Measurements from ENCODE around the gene FAM199X. TPM values are rescaled to one million over a fixed set of nuclear protein-coding genes. Genes with fewer than 3 reads are reported as not detected.

FAM199X gene
- total RNA-seq, 6 experiments from 2014 or later, result 15.4 to 18.4 (median 16.8) TPM

GRCh38 chrX:104172121-104172520 lies 5.9 kb downstream of the FAM199X start:
- Mint-ChIP-seq H3K27me3 (ENCODE audit: insufficient read depth) (no peaks in the 10 kb centered on the region), H3K27ac (peak overlapping the region; percentile 42), H3K9me3 (no peaks in the 10 kb centered on the region), H3K4me1 (ENCODE audit: low read depth) (peaks cover 52% of the 10 kb centered on the region), H3K36me3 (ENCODE audit: low read depth) (peaks cover 9% of the 10 kb centered on the region), H3K4me3 (no peak overlapping the region; the same call in 1 of the 2 replicates)
- no peak for DNase-seq
- no peak for TF ChIP-seq CTCF (IDR thresholded peaks at IDR 0.05)

- Mint-ChIP-seq H3K27ac (peak overlapping the region; percentile 42; the same call in 1 of the 2 replicates), H3K36me3 (ENCODE audit: low read depth) (peaks cover 13% of the 10 kb centered on the region), H3K4me3 (no peak overlapping the region), H3K9me3 (no peaks in the 10 kb centered on the region), H3K4me1 (ENCODE audit: low read depth) (peaks cover 49% of the 10 kb centered on the region), H3K27me3 (ENCODE audit: insufficient read depth) (no peaks in the 10 kb centered on the region)
- no peak for DNase-seq
- no peak for TF ChIP-seq CTCF (IDR thresholded peaks at IDR 0.05)
These were observed 6.5 kb downstream of the FAM199X start for GRCh38 chrX:104172788-104173187.

- Mint-ChIP-seq H3K9me3 (no peaks in the 10 kb centered on the region), H3K27ac (no peak overlapping the region), H3K4me3 (no peak overlapping the region), H3K27me3 (ENCODE audit: insufficient read depth) (no peaks in the 10 kb centered on the region), H3K36me3 (ENCODE audit: low read depth) (peaks cover 21% of the 10 kb centered on the region), H3K4me1 (ENCODE audit: low read depth) (peaks cover 39% of the 10 kb centered on the region)
- no peak for TF ChIP-seq CTCF (IDR thresholded peaks at IDR 0.05)
- no peak for DNase-seq
These were observed 7.6 kb downstream of the FAM199X start for GRCh38 chrX:104173841-104174240.

GRCh38 chrX:104183685-104184084 lies 17.4 kb downstream of the FAM199X start:
- Mint-ChIP-seq H3K27ac (no peak overlapping the region), H3K36me3 (ENCODE audit: low read depth) (peaks cover 1% of the 10 kb centered on the region; the same call in 1 of the 2 replicates), H3K27me3 (ENCODE audit: insufficient read depth) (no peaks in the 10 kb centered on the region), H3K4me3 (no peak overlapping the region), H3K4me1 (ENCODE audit: low read depth) (peaks cover 5% of the 10 kb centered on the region; the same call in 1 of the 2 replicates), H3K9me3 (no peaks in the 10 kb centered on the region)
- DNase-seq, result no peak
- TF ChIP-seq CTCF (IDR thresholded peaks at IDR 0.05), result no peak

GRCh38 chrX:104187931-104188330 lies 21.7 kb downstream of the FAM199X start:
- H3K27ac Mint-ChIP-seq, result no peak overlapping the region
- H3K27me3 Mint-ChIP-seq (ENCODE audit: insufficient read depth), result no peaks in the 10 kb centered on the region
- H3K36me3 Mint-ChIP-seq (ENCODE audit: low read depth), result no peaks in the 10 kb centered on the region
- H3K4me3 Mint-ChIP-seq, result no peak overlapping the region
- no peak for DNase-seq
- no peaks in the 10 kb centered on the region for H3K9me3 Mint-ChIP-seq
- H3K4me1 Mint-ChIP-seq (ENCODE audit: low read depth), result peaks cover under 1% of the 10 kb centered on the region; the same call in 1 of the 2 replicates
- no peak for TF ChIP-seq CTCF (IDR thresholded peaks at IDR 0.05)

GRCh38 chrX:104189837-104190236 lies 23.6 kb downstream of the FAM199X start:
- H3K4me3 Mint-ChIP-seq, result no peak overlapping the region
- no peaks in the 10 kb centered on the region for H3K36me3 Mint-ChIP-seq (ENCODE audit: low read depth)
- no peaks in the 10 kb centered on the region for H3K27me3 Mint-ChIP-seq (ENCODE audit: insufficient read depth)
- no peak for TF ChIP-seq CTCF (IDR thresholded peaks at IDR 0.05)
- H3K4me1 Mint-ChIP-seq (ENCODE audit: low read depth), result peaks cover 6% of the 10 kb centered on the region; the same call in 1 of the 2 replicates
- H3K27ac Mint-ChIP-seq, result no peak overlapping the region
- no peaks in the 10 kb centered on the region for H3K9me3 Mint-ChIP-seq
- DNase-seq, result no peak
